ENCODE results near the gene PRRT1.

DNA sequence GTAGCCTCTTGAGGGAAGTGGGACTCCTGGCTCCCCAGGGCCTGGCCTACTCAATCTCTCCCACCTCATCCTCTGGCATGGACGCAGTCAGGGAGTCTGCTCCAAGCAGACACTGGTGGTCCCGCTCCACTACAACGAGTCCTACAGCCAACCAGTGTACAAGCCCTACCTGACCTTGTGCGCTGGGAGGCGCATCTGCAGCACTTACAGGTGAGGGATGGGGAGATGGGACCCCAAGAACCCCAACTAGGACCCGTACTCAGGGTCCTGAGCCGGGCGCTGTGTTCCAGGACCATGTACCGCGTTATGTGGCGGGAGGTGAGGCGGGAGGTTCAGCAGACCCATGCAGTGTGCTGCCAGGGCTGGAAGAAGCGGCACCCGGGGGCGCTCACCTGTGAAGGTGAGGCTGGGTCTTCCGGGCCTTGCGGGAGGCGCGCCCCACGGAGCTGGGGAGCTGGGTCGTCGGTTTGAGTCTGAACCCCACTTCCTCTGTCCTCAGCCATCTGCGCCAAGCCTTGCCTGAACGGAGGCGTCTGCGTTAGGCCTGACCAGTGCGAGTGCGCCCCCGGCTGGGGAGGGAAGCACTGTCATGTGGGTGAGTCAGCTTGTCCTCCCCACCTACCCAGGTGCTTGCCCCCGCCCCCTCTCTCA, 14.8 kb upstream of the PRRT1 start:
- no peak for TF ChIP-seq POLR2A (IDR thresholded peaks at IDR 0.05)
- TF ChIP-seq, protein P1, sequence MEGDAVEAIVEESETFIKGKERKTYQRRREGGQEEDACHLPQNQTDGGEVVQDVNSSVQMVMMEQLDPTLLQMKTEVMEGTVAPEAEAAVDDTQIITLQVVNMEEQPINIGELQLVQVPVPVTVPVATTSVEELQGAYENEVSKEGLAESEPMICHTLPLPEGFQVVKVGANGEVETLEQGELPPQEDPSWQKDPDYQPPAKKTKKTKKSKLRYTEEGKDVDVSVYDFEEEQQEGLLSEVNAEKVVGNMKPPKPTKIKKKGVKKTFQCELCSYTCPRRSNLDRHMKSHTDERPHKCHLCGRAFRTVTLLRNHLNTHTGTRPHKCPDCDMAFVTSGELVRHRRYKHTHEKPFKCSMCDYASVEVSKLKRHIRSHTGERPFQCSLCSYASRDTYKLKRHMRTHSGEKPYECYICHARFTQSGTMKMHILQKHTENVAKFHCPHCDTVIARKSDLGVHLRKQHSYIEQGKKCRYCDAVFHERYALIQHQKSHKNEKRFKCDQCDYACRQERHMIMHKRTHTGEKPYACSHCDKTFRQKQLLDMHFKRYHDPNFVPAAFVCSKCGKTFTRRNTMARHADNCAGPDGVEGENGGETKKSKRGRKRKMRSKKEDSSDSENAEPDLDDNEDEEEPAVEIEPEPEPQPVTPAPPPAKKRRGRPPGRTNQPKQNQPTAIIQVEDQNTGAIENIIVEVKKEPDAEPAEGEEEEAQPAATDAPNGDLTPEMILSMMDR (IDR thresholded peaks at IDR 0.05), result no peak

Measured in thyroid gland (tissue), 4 donors.